GM18861 (cell line): ENCODE measurements around the gene TRPM5.

ENCODE experiments used
- ATAC-seq: cut with Tn5 transposase; IDR thresholded peaks from one replicate; pipeline ENCODE4 v1.9.1; 2021; ENCODE audit not compliant: unreplicated experiment

Gene TRPM5

DNA sequence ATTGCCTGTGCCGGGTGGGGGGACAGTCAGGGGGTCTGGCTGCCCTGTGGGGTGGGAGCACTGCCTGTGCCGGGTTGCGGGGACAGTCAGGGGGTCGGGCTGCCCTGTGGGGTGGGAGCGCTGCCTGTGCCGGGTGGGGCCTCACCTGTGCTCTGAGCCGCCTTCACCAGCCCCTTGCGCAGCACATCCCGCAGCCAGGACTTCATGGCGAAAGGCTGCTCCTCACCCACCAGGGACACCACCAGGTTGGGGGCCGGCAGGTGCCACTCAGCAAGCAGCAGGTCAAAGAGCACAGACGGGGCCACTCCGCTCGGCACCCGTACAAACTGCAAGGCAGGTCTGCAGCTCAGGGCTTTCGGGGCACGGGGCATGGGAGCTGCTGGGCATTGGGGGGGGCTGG, 22.3 kb downstream of the TRPM5 start:
- ATAC-seq = no peak

GRCh38 chr11:2421226-2421994, 22.9 kb downstream of the TRPM5 start:
- ATAC-seq = no peak

DNA sequence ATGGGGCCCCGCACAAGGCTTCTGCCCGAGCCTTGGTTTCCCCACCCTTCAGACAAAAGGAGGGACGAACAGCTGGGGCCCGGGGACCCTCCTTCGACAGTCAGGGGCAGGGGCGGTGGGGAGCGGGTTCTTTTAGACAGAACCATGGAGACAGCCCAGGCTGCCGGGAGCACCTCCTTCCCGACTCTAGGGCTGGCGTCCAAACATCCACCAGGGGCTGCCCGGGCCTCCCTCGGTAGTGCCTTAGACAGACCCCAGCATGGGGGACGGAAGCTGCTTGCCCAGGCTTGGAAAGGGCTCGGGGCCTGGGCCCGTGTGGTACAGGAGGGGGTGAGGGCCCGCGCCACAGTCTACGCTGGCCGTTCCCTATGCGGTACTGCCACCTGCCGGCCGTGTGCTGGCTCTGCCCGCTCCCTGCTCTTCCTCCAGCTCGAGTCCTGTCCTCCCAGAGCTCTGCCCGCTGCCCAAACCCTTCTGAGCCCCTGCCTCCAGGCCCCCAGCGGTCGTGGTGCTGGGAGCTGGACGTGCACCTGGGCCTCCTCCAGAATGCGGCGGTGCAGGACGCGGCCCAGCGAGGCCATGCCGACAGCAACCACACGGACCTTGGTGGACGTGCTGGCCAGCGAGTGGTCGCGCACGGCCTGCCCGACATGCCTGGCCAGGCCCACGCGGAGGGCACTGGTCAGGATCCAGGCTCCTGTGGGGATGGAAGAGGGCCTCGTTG, 23.6 kb downstream of the TRPM5 start:
- ATAC-seq = peak; percentile 46

GRCh38 chr11:2419638-2420501, 24.4 kb downstream of the TRPM5 start:
- ATAC-seq = no peak

DNA sequence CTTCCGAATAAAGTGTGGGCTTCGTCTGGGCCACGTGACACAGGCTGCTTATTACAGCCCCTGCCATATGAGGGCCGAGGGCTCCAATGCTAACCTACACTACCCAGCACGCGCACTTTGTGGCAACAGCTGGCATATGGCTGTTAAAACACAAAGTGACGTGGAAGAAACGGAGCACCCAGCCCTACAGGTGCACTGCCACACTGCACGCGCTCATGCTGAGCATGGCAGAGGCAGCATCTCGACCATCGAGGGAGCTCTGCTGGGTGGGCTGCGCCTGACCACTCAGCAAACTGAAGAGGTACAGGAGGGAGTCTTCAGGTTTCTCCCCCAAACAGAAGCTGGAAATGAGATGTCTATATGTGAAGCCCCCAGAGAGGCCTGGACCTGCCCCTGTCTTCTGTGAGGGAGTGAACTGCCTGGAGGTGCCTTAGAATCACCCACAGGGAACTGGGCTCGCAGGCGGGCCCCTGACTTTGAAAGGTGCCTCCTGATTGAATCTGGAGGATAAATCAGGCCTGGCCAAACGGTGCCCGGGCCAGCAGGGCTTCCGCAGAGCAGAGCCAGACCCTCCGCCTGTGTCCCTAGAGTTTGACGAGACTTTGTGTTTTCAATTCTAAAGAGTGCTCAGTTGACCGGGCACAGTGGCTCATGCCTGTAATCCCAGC, 25.5 kb downstream of the TRPM5 start:
- no peak for ATAC-seq

DNA sequence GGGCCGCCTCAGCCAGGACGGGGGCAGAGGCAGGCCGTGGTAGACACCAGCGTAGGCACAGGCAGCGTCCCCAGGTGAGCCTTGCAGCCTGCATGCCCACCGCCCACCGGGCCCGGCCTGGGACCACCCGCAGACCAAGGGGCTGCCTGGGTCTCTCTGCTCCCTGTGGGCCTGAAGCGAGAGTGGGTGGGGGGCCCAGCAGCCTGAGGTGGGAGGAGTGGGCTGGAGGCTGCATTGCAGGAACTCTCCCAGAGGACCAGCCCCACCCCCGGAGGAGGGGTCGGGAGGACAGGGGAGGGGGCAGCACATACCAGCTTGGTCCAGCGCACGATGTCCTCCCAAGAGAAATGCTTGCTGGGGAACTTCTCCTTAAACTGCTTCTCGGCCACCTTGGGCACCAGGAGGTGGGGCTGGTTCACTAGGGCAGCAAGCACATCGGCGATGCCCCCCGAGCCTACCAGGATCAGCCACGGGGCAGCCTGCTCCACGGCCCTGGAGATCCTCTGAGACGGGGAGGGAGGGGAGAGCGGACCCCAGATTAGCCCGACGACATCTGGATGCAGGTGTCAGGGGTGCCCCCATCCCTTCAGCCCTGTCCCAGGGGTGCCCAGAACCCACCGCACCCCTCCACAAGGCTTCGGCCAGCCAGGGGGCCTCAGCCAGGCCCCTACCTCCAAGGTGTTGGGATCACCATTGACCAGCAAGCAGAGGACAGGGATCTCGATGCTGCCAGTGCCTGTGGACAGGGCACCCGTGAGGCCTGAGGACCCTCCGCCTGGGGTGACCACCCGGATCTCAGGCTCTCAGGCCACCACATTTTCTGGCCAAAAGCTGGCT, 26.2 kb downstream of the TRPM5 start:
- no peak for ATAC-seq

GRCh38 chr11:2416765-2417164, 27.5 kb downstream of the TRPM5 start:
- ATAC-seq = no peak

GRCh38 chr11:2415601-2416380, 28.5 kb downstream of the TRPM5 start:
- ATAC-seq = no peak

- no peak for ATAC-seq
These were observed 29.1 kb downstream of the TRPM5 start for GRCh38 chr11:2415171-2415570.

DNA sequence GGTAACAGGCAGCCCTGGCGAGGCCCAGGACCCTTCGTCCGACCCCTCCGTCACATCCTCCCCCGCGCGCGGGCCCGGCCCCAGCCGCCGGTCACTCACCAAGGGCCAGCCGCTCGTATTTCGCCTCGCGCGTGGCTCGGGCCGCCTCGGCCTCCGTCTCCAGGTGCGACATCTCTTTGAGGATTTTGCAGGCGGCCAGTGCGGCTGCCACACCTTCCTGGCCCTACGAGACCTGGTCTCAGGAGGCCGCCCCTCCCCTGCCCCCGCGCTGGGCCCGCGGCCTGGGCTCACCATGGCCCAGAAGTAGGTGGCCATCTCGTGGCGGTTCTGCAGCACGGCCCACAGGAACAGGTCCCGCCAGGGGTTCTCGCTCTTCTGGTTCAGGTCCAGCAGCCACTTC, 29.7 kb downstream of the TRPM5 start:
- ATAC-seq = no peak

- ATAC-seq = no peak
These were observed 30.4 kb downstream of the TRPM5 start for GRCh38 chr11:2413742-2414579.

GRCh38 chr11:2412323-2412722, 32.0 kb downstream of the TRPM5 start:
- no peak for ATAC-seq

DNA sequence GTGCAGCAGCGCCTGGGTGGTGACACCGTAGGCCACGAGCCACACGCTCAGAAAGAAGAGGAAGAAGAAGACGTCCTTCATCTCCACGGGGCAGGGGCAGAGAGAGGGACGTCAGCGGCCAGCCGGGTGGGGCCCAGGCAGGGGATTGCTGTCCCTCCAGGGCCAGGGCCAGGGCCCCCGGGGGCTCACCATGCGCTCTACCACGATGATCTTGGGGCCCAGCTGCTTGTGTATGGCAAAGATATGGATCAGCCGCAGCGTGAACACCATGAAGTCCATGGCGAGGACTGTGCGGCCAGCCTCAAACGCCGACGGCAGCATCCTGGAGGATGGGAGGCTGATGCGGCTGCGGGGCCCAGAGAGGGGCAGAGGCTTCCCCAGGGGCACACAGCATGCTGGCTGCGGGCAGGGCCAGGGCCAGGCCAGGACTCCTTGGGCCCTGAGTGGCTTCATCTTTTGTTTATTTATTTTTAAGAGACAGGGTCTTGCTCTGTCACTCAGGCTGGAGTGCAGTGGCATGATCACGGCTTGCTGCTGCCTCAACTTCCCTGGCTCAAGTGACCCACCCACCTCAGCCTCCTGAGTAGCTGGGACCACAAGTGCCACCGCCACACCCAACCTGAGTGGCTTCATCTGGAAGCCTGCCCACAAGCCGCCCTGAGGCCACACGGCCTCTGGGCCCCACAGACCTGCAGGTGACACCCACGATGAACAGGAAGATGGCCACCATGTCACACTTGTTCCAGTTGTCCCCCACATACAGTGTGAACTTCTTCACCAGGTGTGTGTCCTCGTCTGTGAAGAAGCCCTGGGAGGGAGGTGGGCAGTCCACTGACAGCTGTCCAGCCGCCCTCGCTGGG, 32.6 kb downstream of the TRPM5 start:
- ATAC-seq = no peak

DNA sequence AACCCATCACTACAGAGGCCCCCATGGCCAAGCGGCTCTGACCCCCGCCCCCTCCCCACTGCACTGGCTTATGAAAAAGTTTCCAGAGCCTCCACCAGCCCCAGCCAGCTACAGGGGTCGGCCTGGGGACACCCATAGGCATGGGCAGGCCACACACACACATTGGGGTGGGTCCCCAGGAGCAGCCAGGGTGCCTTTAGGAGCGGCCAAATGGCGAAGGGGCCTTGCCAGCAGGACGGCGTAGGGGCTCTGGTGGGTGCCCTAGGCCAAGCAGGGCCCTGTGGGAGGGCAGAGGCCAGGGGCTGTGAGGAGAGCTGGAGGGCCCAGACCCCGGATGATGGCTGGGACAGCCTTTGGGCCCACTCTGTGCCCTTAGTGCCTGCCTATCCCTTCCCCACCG, 33.7 kb downstream of the TRPM5 start:
- no peak for ATAC-seq

GRCh38 chr11:2409611-2410468, 34.5 kb downstream of the TRPM5 start:
- no peak for ATAC-seq

GRCh38 chr11:2409126-2409525, 35.2 kb downstream of the TRPM5 start:
- ATAC-seq = no peak

DNA sequence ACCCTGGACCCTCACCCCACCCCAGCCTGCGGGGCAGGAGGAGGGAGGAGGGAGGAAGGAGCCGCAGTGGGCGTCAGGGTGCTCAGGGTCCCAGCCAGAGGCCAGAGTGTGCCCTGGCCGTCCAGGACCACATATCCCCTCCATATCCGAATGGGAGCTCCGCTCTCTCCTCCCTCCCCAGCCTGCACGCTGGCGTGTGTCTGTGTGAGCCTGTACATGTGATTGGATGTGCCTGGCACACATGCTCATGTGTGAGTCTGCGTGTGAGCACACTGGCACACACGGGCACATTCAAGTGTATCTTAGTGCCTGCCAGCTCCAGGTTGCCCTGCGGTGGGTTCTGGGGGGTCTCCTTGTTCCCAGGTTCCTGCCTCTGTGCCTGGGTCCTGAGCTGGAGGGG, 35.6 kb downstream of the TRPM5 start:
- no peak for ATAC-seq
